ENCODE results near the gene ZBTB42.

- TF ChIP-seq POLR2A (IDR thresholded peaks at IDR 0.05) (no peak), CTCF (IDR thresholded peaks at IDR 0.05) (no peak)
These were observed 29.5 kb upstream of the ZBTB42 start for GRCh38 chr14:104771374-104771773.
